ENCODE results near the gene OR52B6.
A peak's percentile ranks its signal among the peaks of the same experiment; 100 is the strongest.
"Not testable (repeated sequence)": the region's sequence is repeated elsewhere in the genome, so short reads cannot be mapped to it uniquely, and the experiment has no call there.

OR52B6 gene, protein sequence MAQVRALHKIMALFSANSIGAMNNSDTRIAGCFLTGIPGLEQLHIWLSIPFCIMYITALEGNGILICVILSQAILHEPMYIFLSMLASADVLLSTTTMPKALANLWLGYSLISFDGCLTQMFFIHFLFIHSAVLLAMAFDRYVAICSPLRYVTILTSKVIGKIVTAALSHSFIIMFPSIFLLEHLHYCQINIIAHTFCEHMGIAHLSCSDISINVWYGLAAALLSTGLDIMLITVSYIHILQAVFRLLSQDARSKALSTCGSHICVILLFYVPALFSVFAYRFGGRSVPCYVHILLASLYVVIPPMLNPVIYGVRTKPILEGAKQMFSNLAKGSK

DNA sequence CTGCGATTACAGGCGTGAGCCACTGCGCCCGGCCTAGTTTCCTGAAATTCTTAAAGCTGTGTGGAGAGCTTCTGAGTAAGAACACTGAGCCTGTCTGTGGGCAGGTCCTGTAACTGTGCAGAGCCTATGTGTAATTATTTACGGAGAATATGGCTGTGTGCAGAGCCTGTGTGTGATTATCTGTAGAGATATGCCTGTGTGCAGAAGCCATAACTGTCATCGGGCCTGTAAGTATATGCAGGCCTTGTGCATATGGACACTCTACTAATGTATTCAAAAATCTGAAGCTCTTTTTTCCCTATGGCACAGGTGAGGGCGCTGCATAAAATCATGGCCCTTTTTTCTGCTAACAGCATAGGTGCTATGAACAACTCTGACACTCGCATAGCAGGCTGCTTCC, at the start of gene OR52B6:
OR52B6 (plus strand) TSS at position 301 of the 400 bp plus-strand sequence; CDS start at position 301, 0 bp downstream.
- DNase-seq = no peak

DNA sequence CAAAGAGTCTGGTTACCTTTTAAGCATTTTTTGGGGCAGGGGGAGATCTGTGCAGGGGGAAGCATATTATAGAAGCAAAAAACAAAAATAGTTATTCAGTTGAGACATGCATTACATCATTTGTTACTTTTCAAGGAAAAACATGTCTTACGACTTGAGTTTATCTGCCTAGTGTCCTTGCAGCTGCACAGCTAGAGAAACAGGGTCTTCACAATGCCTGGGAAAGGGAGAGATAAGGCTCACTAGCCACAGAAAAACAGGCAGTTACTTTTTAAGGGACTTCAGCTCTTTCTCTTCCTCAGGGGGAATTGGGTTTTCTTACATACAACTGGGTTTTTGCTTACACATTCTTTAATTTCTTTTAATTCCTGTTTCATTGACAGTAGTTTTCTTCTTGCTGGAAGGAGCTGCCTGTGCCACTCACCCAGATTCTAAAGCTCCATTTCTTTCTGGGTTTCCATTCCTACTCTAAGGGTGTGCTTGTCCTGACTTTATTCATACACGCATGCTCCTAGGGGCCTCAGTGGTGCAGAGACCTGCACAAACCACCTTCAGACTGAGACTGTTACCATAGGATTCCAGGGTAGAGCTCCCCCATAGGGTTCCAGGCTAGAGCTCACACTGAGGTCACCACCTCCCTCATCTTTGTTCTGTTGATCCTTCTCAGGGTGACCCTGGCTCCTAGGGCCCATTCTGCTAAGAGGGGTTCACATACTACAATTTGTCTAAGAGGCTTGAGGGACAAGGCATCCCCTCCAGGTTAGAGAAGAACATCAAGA, 49.4 kb upstream of the OR52B6 start:
- DNase-seq = no peak

- peak; percentile 31 for DNase-seq
These were observed 46.6 kb upstream of the OR52B6 start for GRCh38 chr11:5534046-5534445.

DNA sequence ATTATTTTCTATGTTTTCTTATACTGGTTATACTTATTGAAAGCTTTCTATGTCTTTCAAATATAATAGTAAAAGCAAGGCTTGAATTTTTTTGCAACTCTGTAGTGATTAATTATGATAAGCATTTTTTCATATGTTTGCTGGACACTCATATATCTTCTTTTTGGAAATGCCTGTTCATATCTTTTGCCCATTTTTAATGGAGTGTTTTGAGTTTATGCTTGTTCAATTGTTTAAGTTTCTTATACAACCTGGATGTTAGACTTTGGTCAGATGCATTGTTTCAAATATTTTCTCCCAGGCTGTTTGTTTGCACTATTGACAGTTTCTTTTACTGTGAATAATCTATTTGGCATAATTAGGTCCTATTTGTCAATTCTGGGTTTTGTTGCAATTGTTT, 44.2 kb upstream of the OR52B6 start:
- DNase-seq = no peak

- no peak for DNase-seq
These were observed 39.2 kb upstream of the OR52B6 start for GRCh38 chr11:5541427-5541826.

- DNase-seq = no peak
These were observed 34.2 kb upstream of the OR52B6 start for GRCh38 chr11:5546457-5546856.

DNA sequence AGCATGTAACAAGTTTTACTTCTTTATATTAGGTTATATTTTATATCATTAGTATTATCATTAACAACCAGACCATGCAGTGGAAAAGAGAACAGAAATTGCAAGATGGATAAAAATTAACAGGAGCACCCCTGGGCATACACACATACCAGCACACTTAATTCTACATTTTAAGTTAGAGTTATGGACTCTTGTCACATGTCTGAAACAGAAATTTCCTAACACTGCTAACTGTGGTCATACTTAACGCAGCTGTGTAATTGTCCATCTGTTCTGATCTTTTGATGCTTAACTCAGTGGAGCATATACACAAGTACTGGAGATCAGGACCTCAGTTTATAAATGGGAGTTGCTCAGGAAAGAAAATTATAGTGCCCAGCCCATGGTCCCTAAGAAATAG, 32.7 kb upstream of the OR52B6 start:
- no peak for DNase-seq

DNA sequence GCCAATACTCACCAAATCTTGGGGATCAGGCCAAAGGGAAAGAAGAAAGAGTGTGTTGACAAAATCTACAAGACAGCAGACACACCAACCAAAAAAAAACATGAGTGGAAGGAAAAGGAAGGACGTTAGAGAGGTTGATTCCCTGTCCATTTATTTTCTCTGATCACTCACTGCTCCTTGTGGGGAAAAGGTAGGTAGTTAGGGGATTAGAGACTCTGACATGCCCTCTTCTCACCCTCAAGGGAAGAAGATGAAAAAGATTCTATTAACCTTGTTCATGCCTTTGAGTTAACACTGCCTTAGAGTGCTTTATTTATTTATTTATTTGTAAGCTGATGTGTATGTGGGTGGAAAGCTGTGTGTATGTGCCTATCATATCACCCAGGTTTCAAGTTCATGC, 32.2 kb upstream of the OR52B6 start, which contains the start of gene OR52H1:
OR52H1 (minus strand) TSS at position 101 of the 400 bp plus-strand sequence. CDS start 3,035 bp downstream, outside the sequence.
- no peak for DNase-seq

DNA sequence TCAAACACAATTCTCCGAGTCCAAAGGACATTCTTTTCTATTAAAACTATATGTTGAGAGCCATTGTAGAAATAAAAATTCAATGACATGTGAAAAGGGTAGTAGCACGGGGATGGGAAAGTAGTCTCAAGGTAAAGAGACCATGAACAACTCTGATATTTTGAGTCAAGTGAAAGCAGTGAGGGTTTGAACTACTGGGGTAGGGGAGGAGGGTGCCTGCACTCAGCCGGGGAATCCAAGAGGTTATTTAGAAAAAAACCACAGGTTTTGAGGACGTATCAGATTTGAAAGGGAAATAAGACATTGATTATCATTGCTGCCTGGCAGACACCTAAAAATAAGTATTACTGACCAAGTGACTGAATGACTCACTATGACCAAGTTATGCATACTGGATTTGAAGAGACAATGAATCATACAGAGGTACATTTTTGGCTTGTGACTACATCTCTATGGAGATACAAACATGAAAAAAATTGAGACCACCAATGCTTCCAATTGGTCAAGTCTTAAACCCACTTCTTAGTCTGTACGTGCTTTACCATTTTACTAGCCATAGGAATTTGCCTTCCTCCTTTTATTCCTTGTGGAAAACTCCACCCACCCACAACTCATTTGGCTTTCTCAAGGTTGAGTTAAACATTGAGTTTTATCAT, 30.1 kb upstream of the OR52B6 start:
- DNase-seq = no peak

- DNase-seq = no peak
These were observed 27.3 kb upstream of the OR52B6 start for GRCh38 chr11:5553343-5553742.

GRCh38 chr11:5556596-5557188, 24.0 kb upstream of the OR52B6 start:
- DNase-seq = no peak

GRCh38 chr11:5557751-5558150, 22.9 kb upstream of the OR52B6 start:
- DNase-seq = no peak

GRCh38 chr11:5564259-5565019, 16.2 kb upstream of the OR52B6 start:
- peak; percentile 8 for DNase-seq

GRCh38 chr11:5574654-5575053, 6.0 kb upstream of the OR52B6 start:
- DNase-seq = no peak

GRCh38 chr11:5575152-5575551, 5.5 kb upstream of the OR52B6 start:
- DNase-seq = no peak

DNA sequence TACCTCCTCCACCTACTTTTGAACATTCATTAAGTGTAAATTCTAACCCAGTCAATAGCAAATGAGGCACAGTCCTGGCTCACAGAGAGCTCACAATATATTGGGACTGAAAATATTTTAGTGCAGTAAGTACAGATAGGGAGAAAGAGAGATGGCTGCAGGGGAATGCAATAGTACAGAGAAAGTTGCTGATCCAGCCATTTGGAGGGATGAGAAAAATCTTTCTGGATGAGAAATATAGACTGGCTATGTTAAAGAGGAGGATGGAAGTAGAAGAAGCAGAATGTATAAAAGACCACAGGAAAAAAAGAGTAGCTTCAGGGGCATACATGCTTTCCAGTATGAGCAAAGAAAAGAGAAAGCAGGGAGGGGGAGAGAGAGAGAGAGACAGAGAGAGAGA, 3.6 kb upstream of the OR52B6 start:
- no peak for DNase-seq

GRCh38 chr11:5581014-5581413, 337 bp downstream of the OR52B6 start:
- no peak for DNase-seq

- not testable (repeated sequence) for DNase-seq
These were observed 3.8 kb downstream of the OR52B6 start for GRCh38 chr11:5584458-5584857.

- DNase-seq = not testable (repeated sequence)
These were observed 9.2 kb downstream of the OR52B6 start for GRCh38 chr11:5589906-5590305.

DNA sequence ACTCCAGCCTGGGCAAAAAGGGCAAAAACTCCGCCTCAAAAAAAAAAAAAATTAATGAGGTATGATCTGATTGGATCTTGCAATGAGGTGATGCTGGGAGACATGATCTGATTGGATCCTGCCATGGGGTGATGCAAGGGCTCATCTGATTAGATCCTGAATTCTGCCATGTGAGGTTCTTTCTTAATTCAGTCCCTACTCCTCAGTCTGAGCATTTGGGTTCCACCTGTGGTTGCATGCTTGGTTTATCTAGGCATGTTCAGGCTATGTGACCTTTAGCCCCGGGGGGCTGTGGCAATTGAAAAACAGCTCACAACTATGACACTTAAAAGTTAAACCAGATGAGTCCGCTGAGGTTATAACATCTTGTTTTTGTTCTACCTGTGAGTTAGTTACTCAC, 10.9 kb downstream of the OR52B6 start:
- no peak for DNase-seq

- DNase-seq = no peak
These were observed 11.9 kb downstream of the OR52B6 start for GRCh38 chr11:5592615-5593014.

DNA sequence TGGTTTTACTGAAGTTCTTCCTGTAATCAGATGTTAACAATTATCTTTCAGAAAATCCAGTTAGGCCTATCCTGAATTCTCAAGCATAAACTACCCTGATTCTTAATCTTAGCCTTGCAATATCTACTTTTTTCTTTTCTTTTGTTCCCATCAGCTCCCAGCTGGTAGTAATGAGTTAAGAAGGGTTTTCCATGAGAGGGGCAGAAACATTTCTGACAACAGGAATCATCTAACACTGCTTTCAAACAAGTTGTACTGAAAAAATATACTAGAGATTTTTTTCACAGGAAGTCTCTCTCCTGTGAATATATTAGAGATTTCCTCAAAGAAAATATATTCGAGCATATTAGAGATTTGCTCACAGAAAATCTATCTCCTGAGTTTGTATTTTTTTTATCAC, 12.5 kb downstream of the OR52B6 start:
- no peak for DNase-seq
